IMR-90 (cell line): ENCODE data around the gene ZFPM1. TPM values are rescaled to one million over a fixed set of nuclear protein-coding genes. Genes with fewer than 3 reads are reported as not detected.

Experiments used
- ATAC-seq: fragments of 200-7000 bp; cut with Tn5 transposase; 2 replicates; pipeline ENCODE4 v1.9.1; 2020; ENCODE audit warnings: low read depth, mild to moderate bottlenecking, moderate library complexity
- BruUV-seq: library from RNA; stranded (reverse); fragments of 400-500 nt; replicated peaks from 2 replicates; lab custom pipeline; 2021; lab: Mats Ljungman, UMichigan
- CTCF ChIA-PET: fragments of 300-600 bp; formaldehyde crosslinking; extraction: SDS; loops from one replicate; lab custom pipeline; 2021; ENCODE audit warnings: antibody characterized with exemption; lab: Yijun Ruan, JAX
- POLR2A ChIA-PET: fragments of 300-600 bp; sonication (Branson Sonifier 250); formaldehyde crosslinking; loops from one replicate; lab custom pipeline; 2022; ENCODE audit warnings: antibody characterized with exemption; ENCODE audit not compliant: unreplicated experiment; lab: Charles Lee
- DNase-seq: peaks from one replicate; pipeline ENCODE4 v3.0.0; 2013
- H2AFZ ChIP-seq: replicated peaks from 2 replicates; pipeline ENCODE3; 2013; ENCODE audit warnings: low read length, mild to moderate bottlenecking; ENCODE audit not compliant: poor library complexity
- H2AK5ac ChIP-seq: 2 replicates; pipeline ENCODE4 v1.6.1; 2013; ENCODE audit warnings: low read depth, low read length, inconsistent platforms
- H2AK9ac ChIP-seq: replicated peaks from 2 replicates; pipeline ENCODE3; 2013; ENCODE audit warnings: mild to moderate bottlenecking, low read depth, low read length, moderate library complexity; ENCODE audit not compliant: poor library complexity
- H2BK120ac ChIP-seq: 2 replicates; pipeline ENCODE4 v1.6.1; 2013; ENCODE audit warnings: low read depth, low read length, inconsistent platforms
- H2BK15ac ChIP-seq: 3 replicates; pipeline ENCODE4 v1.6.1; 2013; ENCODE audit warnings: low read depth, low read length, inconsistent platforms
- H2BK20ac ChIP-seq: 2 replicates; pipeline ENCODE4 v1.6.1; 2013; ENCODE audit warnings: low read depth, mild to moderate bottlenecking, inconsistent platforms, low read length, moderate library complexity
- H2BK5ac ChIP-seq: 2 replicates; pipeline ENCODE4 v1.6.1; 2013; ENCODE audit warnings: mild to moderate bottlenecking, low read depth, low read length, inconsistent platforms; ENCODE audit not compliant: poor library complexity, severe bottlenecking
- H3K14ac ChIP-seq: replicated peaks from 2 replicates; pipeline ENCODE4 v1.6.1; 2013; ENCODE audit warnings: low read depth, low read length, inconsistent platforms
- H3K18ac ChIP-seq: 2 replicates; pipeline ENCODE4 v1.6.1; 2013; ENCODE audit warnings: low read depth, low read length, control low read depth
- H3K23ac ChIP-seq: 2 replicates; pipeline ENCODE4 v1.6.1; 2013; ENCODE audit warnings: low read depth, low read length, inconsistent platforms
- H3K27ac ChIP-seq: 2 replicates; pipeline ENCODE4 v1.5.1; 2013; ENCODE audit warnings: mild to moderate bottlenecking, control low read depth, low read length; ENCODE audit not compliant: insufficient read depth
- H3K27me3 ChIP-seq: 2 replicates; pipeline ENCODE4 v1.6.1; 2013; ENCODE audit warnings: low read length; ENCODE audit not compliant: control insufficient read depth, insufficient read depth
- H3K36me3 ChIP-seq: 2 replicates; pipeline ENCODE4 v1.6.1; 2013; ENCODE audit warnings: low read length, mixed read lengths; ENCODE audit not compliant: control insufficient read depth, insufficient read depth
- H3K4ac ChIP-seq: 2 replicates; pipeline ENCODE4 v1.6.1; 2013; ENCODE audit warnings: low read depth, low read length, inconsistent platforms
- H3K4me1 ChIP-seq: 2 replicates; pipeline ENCODE4 v1.6.1; 2013; ENCODE audit warnings: low read length, mixed read lengths; ENCODE audit not compliant: control insufficient read depth, insufficient read depth
- H3K4me2 ChIP-seq: 2 replicates; pipeline ENCODE4 v1.6.1; 2013; ENCODE audit warnings: low read depth, mild to moderate bottlenecking, control low read depth, low read length, moderate library complexity
- H3K4me3 ChIP-seq: 2 replicates; pipeline ENCODE4 v1.5.1; 2013; ENCODE audit warnings: low read depth, mild to moderate bottlenecking, control low read depth, low read length, moderate library complexity; ENCODE audit not compliant: insufficient read depth
- H3K56ac ChIP-seq: 2 replicates; pipeline ENCODE4 v1.6.1; 2013; ENCODE audit warnings: low read length, inconsistent platforms; ENCODE audit not compliant: insufficient read depth; ENCODE audit errors: extremely low read depth
- H3K79me1 ChIP-seq, 2 experiments: 2 replicates each; pipeline ENCODE4 v1.6.1; 2013; ENCODE audit warnings: low read length in 2 of 2, inconsistent platforms in 1 of 2, low read depth in 1 of 2
- H3K9ac ChIP-seq: 2 replicates; pipeline ENCODE4 v1.6.1; 2013; ENCODE audit warnings: low read depth, low read length, control low read depth
- H3K9me1 ChIP-seq: 2 replicates; pipeline ENCODE4 v1.6.1; 2013; ENCODE audit warnings: low read length, inconsistent platforms; ENCODE audit not compliant: insufficient read depth
- H3K9me3 ChIP-seq: 2 replicates; pipeline ENCODE4 v1.6.1; 2013; ENCODE audit warnings: low read length; ENCODE audit not compliant: control insufficient read depth, insufficient read depth
- H4K20me1 ChIP-seq: 2 replicates; pipeline ENCODE4 v1.6.1; 2013; ENCODE audit warnings: low read length, inconsistent platforms; ENCODE audit not compliant: insufficient read depth
- H4K5ac ChIP-seq: 2 replicates; pipeline ENCODE4 v1.6.1; 2013; ENCODE audit warnings: mild to moderate bottlenecking, low read depth, low read length, control low read depth
- H4K8ac ChIP-seq, 2 experiments: 2 replicates each; pipeline ENCODE4 v1.6.1; 2013; ENCODE audit warnings: low read depth in 2 of 2, low read length in 2 of 2, control low read depth in 1 of 2, inconsistent platforms in 1 of 2
- H4K91ac ChIP-seq: 2 replicates; pipeline ENCODE4 v1.6.1; 2013; ENCODE audit warnings: low read depth, low read length, inconsistent platforms; ENCODE audit not compliant: insufficient read depth
- BHLHE40 ChIP-seq: fragments of 150-350 bp; IDR thresholded peaks from 2 replicates; pipeline ENCODE4 v1.6.1; 2016; ENCODE audit warnings: mild to moderate bottlenecking, low read depth, low read length
- CEBPB ChIP-seq: IDR thresholded peaks from 2 replicates; pipeline ENCODE4 v1.6.1; 2012; ENCODE audit warnings: low read depth, low read length, improper control_type of control experiment
- CHD1 ChIP-seq: IDR thresholded peaks from 2 replicates; pipeline ENCODE4 v1.6.1; 2012; ENCODE audit warnings: low read depth, low read length, improper control_type of control experiment
- CTCF ChIP-seq: conservative IDR thresholded peaks from 2 replicates; pipeline ENCODE4 v1.5.1; 2012; ENCODE audit warnings: mild to moderate bottlenecking, low read depth, low read length, improper control_type of control experiment
- ELK1 ChIP-seq: fragments of 150-350 bp; IDR thresholded peaks from 2 replicates; pipeline ENCODE4 v1.6.1; 2016; ENCODE audit warnings: low read depth, mild to moderate bottlenecking, low read length, moderate library complexity, borderline replicate concordance
- FOS ChIP-seq: fragments of 150-350 bp; IDR thresholded peaks from 2 replicates; pipeline ENCODE4 v1.6.1; 2016; ENCODE audit warnings: low read depth, low read length
- MAFK ChIP-seq: IDR thresholded peaks from 2 replicates; pipeline ENCODE4 v1.6.1; 2012; ENCODE audit warnings: low read depth, low read length, improper control_type of control experiment
- MAZ ChIP-seq: IDR thresholded peaks from 2 replicates; pipeline ENCODE4 v1.6.1; 2012; ENCODE audit warnings: low read depth, mild to moderate bottlenecking, low read length, improper control_type of control experiment, moderate library complexity, borderline replicate concordance
- MXI1 ChIP-seq: IDR thresholded peaks from 2 replicates; pipeline ENCODE4 v1.6.1; 2012; ENCODE audit warnings: low read depth, mild to moderate bottlenecking, low read length, moderate library complexity, borderline replicate concordance
- NFE2L2 ChIP-seq: fragments of 150-350 bp; IDR thresholded peaks from 2 replicates; pipeline ENCODE4 v1.6.1; 2016; ENCODE audit warnings: low read depth, mild to moderate bottlenecking, low read length
- POLR2A ChIP-seq: IDR thresholded peaks from 2 replicates; pipeline ENCODE4 v1.6.1; 2012; ENCODE audit warnings: mild to moderate bottlenecking, low read depth, low read length
- RAD21 ChIP-seq: IDR thresholded peaks from 2 replicates; pipeline ENCODE4 v1.6.1; 2012; ENCODE audit warnings: low read length, improper control_type of control experiment
- RCOR1 ChIP-seq: IDR thresholded peaks from 2 replicates; pipeline ENCODE4 v1.6.1; 2012; ENCODE audit warnings: mild to moderate bottlenecking, low read length, improper control_type of control experiment; ENCODE audit not compliant: insufficient replicate concordance
- RFX5 ChIP-seq: IDR thresholded peaks from 2 replicates; pipeline ENCODE4 v1.8.0; 2012; ENCODE audit warnings: low read depth, mild to moderate bottlenecking, low read length, moderate library complexity
- SMC3 ChIP-seq: fragments of 150-350 bp; IDR thresholded peaks from 2 replicates; pipeline ENCODE4 v1.6.1; 2016; ENCODE audit warnings: low read depth, mild to moderate bottlenecking, antibody characterized with exemption, low read length, moderate library complexity
- USF2 ChIP-seq: fragments of 150-350 bp; IDR thresholded peaks from 2 replicates; pipeline ENCODE4 v1.6.1; 2017; ENCODE audit warnings: mild to moderate bottlenecking, antibody characterized with exemption, low read length, low read depth
- WGBS, 2 experiments: methylation state at CpG; one replicate each; pipeline versions ENCODE4 v1.1.5 to v1.1.7; 2013; ENCODE audit warnings: missing lambda C conversion rate in 2 of 2; ENCODE audit not compliant: insufficient read length in 1 of 2; ENCODE audit errors: extremely low coverage in 2 of 2; 5-methylcytosine and 5-hydroxymethylcytosine counted together
- dilution Hi-C: fragments of 300-500 bp; cut with HindIII; formaldehyde crosslinking; loops from one replicate; pipeline ENCODE4 v1.14.3; 2018; ENCODE audit warnings: low sequenced_read_pairs; ENCODE audit not compliant: unreplicated experiment
- in situ Hi-C: fragments of 300-500 bp; cut with MboI; formaldehyde crosslinking; loops from 3 replicates; pipeline ENCODE4 v1.14.3; 2019; ENCODE audit warnings: low sequenced_read_pairs, inconsistent platforms, mixed read lengths
- intact Hi-C: fragments of 100-400 bp; cut with micrococcal nuclease; formaldehyde crosslinking; loops from 2 replicates; pipeline ENCODE4 v1.10.0; 2022
- polyA plus RNA-seq, 3 experiments: library from polyadenylated mRNA; depleted of rRNA; stranded (reverse); fragments of >200 nt; gene quantifications; 2 replicates each; pipeline ENCODE4 v1.2.3, GENCODE V29; 2012; ENCODE audit warnings: low replicate concordance in 1 of 3
- total RNA-seq: library from RNA; depleted of rRNA; stranded (reverse); fragments of >200 nt; gene quantifications from 2 replicates; pipeline ENCODE4 v1.2.3, GENCODE V29; 2012

ZFPM1 gene
- total and polyA plus RNA-seq, 2 of the 4 experiments (the other 2 are of a cell fraction), result 0.36 to 1.1 TPM

DNA sequence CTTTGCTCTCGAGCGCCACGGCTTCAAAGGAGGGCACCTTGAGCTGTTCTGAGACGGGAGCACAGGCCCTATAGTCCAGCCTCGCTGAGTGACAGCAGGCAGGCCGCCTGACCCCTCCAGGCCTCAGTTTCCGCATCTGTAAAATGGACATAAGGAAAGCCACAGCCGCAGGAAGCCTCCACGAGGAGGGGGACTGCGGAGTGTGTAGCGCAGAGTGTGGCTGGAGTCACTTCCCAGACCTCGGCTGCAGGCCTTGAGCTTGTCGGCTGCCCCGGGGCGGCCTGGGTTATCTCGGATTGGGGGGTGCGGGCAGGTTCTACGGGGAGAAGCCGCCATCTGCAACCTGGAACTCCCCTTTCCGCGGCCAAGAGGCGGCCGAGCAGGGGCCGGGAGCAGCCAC lies 40.8 kb downstream of the ZFPM1 start:
- Histone ChIP-seq H2BK5ac (no peak overlapping the region), H2BK120ac (no peak overlapping the region), H3K4me2 (no peak overlapping the region), H3K56ac (no peak overlapping the region), H3K18ac (no peak overlapping the region), H3K4ac (no peak overlapping the region), H3K4me1 (no peaks in the 10 kb centered on the region), H4K8ac (no peak overlapping the region), H4K91ac (no peak overlapping the region), H3K36me3 (peaks cover 4% of the 10 kb centered on the region; the same call in 1 of the 2 replicates), H2AK9ac (no peak overlapping the region), H2AK5ac (no peak overlapping the region), H3K9me3 (no peaks in the 10 kb centered on the region), H3K9ac (no peak overlapping the region), H4K20me1 (no peaks in the 10 kb centered on the region; the same call in 1 of the 2 replicates), H3K27me3 (no peaks in the 10 kb centered on the region), H3K9me1 (no peaks in the 10 kb centered on the region), H2BK20ac (no peak overlapping the region), H3K23ac (no peak overlapping the region), H3K27ac (no peak overlapping the region), H3K4me3 (no peak overlapping the region), H3K14ac (no peak overlapping the region), H2AFZ (no peak overlapping the region), H2BK15ac (no peak overlapping the region), H4K5ac (no peak overlapping the region), H3K79me1 (no peaks in the 10 kb centered on the region)
- WGBS, 2 experiments, result 98% methylated on average over 10 of the region's 24 CpGs; no CpG with 5 or more reads in 1 of the 2 experiments
- no peak for TF ChIP-seq BHLHE40
- no peak for TF ChIP-seq MAFK
- TF ChIP-seq SMC3, result no peak
- TF ChIP-seq CTCF, result no peak
- TF ChIP-seq RFX5, result no peak
- TF ChIP-seq RCOR1, result no peak
- TF ChIP-seq POLR2A, result no peak
- no peak for TF ChIP-seq USF2
- no peak for TF ChIP-seq NFE2L2
- TF ChIP-seq MAZ, result no peak
- TF ChIP-seq CEBPB, result no peak
- TF ChIP-seq RAD21, result no peak
- no peak for TF ChIP-seq MXI1
- TF ChIP-seq FOS, result no peak
- TF ChIP-seq CHD1, result no peak
- no peak for TF ChIP-seq ELK1
- no TSS peak for BruUV-seq
- dilution Hi-C loops, result no loop called here
- in situ Hi-C loops, result no loop called here
- intact Hi-C loops, result no loop called here
- ChIA-PET CTCF (no interaction called here), POLR2A (no interaction called here)
- ATAC-seq, result no peak
- DNase-seq, result no peak
